K562 (cell line): ENCODE data around the gene HOXB13. TPM values are rescaled to one million over a fixed set of nuclear protein-coding genes. Genes with fewer than 3 reads are reported as not detected.
A peak's percentile ranks its signal among the peaks of the same experiment; 100 is the strongest.

Source experiments
- ETV1 ChIP-seq: fragments of 450-650 bp; conservative IDR thresholded peaks from 2 replicates; pipeline ENCODE4 v1.6.1; 2016; ENCODE audit warnings: missing genetic modification characterization, control low read depth, low read depth, missing compliant biosample characterization
- EZH2 ChIP-seq: IDR thresholded peaks from 2 replicates; pipeline ENCODE4 v1.6.1; 2012; ENCODE audit warnings: low read depth, mild to moderate bottlenecking, inconsistent platforms, low read length, borderline replicate concordance
- ILK ChIP-seq: fragments of 450-650 bp; IDR thresholded peaks from 2 replicates; pipeline ENCODE4 v1.6.1; 2016; ENCODE audit warnings: missing genetic modification characterization, low read depth, mild to moderate bottlenecking, missing compliant biosample characterization, moderate library complexity, borderline replicate concordance
- MTA1 ChIP-seq: fragments of 450-650 bp; IDR thresholded peaks from 2 replicates; pipeline ENCODE4 v1.6.1; 2017; ENCODE audit warnings: borderline replicate concordance
- ZBTB40 ChIP-seq, 2 experiments: fragments of 450-650 bp in 1 of 2; sonication (generic) in 1 of 2; formaldehyde crosslinking in 1 of 2; IDR thresholded peaks; 2 replicates each; pipeline versions ENCODE4 v1.7.1 to v1.9.0; 2016 to 2022; ENCODE audit warnings: inconsistent platforms in 1 of 2, mild to moderate bottlenecking in 1 of 2, missing genetic modification reagents in 1 of 2
- ZNF740 ChIP-seq, 3 experiments: fragments of 200-800 bp in 1 of 3; sonication (Bioruptor generic) in 1 of 3; sonication (generic) in 1 of 3; formaldehyde crosslinking in 1 of 3; IDR thresholded peaks; 2 replicates each; pipeline versions ENCODE4 v1.6.1 to v1.8.0; 2016 to 2022; ENCODE audit warnings: mild to moderate bottlenecking in 2 of 3, missing compliant biosample characterization in 2 of 3, missing genetic modification characterization in 2 of 3, missing genetic modification reagents in 1 of 3
- polyA plus RNA-seq, 8 experiments: library from polyadenylated mRNA; depleted of rRNA in 4 of 8; stranded (reverse) in 5 of 8; unstranded in 3 of 8; fragments of >200 nt; fragmentation: Nextera tagmentation in 2 of 8; fragmentation: Illumina TruSeq in 1 of 8; extraction: Ambion mirVana in 2 of 8; extraction: Trizol in 1 of 8; gene quantifications; 2 replicates each; pipeline versions ENCODE4 v1.2.1 to v1.2.3, GENCODE V29; 2011 to 2014; ENCODE audit warnings: inconsistent platforms in 1 of 8, missing spikeins in 1 of 8
- total RNA-seq, 7 experiments: library from RNA; depleted of rRNA in 6 of 7; stranded (reverse); fragments of >200 nt in 6 of 7; fragmentation: Illumina TruSeq in 2 of 7; extraction: Trizol in 2 of 7; gene quantifications; 2 replicates each; pipeline versions ENCODE4 v1.2.1 to v1.2.3, GENCODE V29; 2011 to 2021; ENCODE audit warnings: low replicate concordance in 1 of 7

Gene HOXB13
- total and polyA plus RNA-seq, 9 of the 15 experiments (the other 6 are each of a cell fraction or from before 2014, with no cell fraction given) = not detected

GRCh38 chr17:48751172-48751571 is 22.6 kb upstream of the HOXB13 start (continued):
- no peak for TF ChIP-seq ZBTB40 (IDR thresholded peaks at IDR 0.05)
- no peak for TF ChIP-seq ZBTB40 (CRISPR knock-in tag; IDR thresholded peaks at IDR 0.05)
- 0 out of 2 replicates have a peak, but pooled peaks have one; percentile 47 for TF ChIP-seq ZNF740 (CRISPR knock-in tag; IDR thresholded peaks at IDR 0.05)
- no peak for TF ChIP-seq ZNF740 (tag; IDR thresholded peaks at IDR 0.05)
- TF ChIP-seq MTA1 = no peak
- peak; percentile 81; the same call in 1 of the 2 replicates for TF ChIP-seq EZH2
- no peak for TF ChIP-seq ETV1
- TF ChIP-seq ILK (tag) = no peak
